HG02571 (cell line): ENCODE results near the gene RPL37.
"Not testable (repeated sequence)": the region's sequence is repeated elsewhere in the genome, so short reads cannot be mapped to it uniquely, and the experiment has no call there.

Source experiments
- ATAC-seq: cut with Tn5 transposase; IDR thresholded peaks from one replicate; pipeline ENCODE4 v1.9.1; 2021; ENCODE audit warnings: mild to moderate bottlenecking, moderate library complexity; ENCODE audit not compliant: unreplicated experiment

The RPL37 gene

DNA sequence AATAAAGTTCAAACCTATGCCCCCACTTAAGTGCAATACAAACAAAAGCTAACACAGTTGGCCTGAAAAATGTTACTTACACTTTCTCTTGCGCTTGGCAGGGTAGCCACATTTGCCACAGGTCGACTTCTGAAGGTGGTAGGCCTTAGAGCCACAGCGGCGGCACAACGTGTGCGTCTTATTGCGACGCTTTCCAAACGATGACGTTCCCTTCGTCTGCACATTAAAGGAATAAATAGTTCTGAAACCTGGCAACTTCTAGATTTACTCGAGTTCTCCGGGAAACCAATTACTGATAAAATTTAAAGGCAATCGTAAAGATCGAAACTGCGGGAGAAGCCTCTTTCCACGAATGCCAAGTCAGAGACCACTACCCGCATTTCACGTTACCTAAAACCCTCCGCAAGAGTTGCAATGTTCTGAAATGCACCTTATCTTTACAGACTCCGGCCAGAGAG is 602 bp downstream of the RPL37 start:
- no peak for ATAC-seq

DNA sequence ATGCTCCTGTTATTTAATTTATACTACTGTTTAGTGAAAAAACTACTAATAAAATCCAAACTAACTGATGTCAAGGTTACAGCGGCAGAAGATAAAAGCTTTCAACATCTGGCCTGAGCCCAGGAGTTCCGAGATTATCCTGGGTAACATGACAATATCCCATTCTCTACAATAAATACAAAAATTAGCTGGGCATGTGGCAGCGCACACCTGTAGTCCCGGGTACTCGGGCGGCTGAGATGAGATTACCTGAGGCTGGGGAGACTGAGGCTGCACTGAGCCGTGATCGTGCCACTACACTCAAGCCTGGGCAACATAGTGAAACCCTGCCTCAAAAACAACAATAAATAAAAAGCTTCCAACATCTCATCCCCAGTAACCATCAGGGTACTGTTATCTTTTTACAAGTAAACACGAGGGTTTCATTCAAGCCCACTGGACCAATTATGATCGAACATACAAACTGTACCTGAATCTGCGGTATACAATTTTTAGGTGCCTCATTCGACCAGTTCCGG is 1.3 kb downstream of the RPL37 start:
- ATAC-seq = no peak

- ATAC-seq = no peak
Observed at GRCh38 chr5:40832345-40832744, 2.7 kb downstream of the RPL37 start.

DNA sequence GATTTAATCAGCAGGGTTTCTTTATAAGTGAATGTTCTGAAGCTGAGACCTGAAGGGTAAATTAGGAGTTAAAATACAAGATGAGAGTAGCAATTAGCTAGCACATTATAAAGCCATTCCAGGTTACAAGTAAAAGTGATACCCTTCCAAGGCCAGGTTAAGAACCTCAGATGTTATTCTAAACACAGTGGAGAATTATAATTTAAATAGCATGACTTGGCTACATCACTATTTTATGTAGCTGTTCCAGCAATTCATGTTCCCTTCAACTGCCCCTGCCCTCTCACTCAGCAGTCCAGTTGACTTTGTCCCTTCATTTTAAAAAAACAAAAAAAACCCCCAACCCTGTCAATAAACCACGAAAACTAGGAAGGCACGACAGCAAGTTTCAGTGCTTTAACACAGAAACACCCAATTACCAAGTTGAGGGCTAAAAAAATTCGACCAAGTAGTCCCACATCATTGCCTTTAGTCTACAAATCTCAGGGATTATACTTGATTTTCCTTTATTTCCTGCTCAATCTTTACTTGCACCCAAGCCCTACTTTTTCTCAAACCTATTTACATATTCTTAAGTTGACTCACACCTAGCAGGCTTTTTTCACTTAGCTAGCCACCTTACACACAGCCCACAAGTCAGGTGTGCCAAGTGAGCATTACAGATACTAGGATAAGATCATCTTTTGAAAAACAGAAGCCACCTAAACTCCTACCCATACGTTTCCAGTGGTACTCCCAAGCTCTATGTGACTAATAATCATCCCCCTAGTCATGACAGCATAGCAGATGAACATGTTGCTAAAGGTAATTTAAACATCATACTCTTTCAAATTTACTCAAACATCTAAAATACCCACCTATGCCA is 3.4 kb downstream of the RPL37 start:
- ATAC-seq = peak; percentile 32

DNA sequence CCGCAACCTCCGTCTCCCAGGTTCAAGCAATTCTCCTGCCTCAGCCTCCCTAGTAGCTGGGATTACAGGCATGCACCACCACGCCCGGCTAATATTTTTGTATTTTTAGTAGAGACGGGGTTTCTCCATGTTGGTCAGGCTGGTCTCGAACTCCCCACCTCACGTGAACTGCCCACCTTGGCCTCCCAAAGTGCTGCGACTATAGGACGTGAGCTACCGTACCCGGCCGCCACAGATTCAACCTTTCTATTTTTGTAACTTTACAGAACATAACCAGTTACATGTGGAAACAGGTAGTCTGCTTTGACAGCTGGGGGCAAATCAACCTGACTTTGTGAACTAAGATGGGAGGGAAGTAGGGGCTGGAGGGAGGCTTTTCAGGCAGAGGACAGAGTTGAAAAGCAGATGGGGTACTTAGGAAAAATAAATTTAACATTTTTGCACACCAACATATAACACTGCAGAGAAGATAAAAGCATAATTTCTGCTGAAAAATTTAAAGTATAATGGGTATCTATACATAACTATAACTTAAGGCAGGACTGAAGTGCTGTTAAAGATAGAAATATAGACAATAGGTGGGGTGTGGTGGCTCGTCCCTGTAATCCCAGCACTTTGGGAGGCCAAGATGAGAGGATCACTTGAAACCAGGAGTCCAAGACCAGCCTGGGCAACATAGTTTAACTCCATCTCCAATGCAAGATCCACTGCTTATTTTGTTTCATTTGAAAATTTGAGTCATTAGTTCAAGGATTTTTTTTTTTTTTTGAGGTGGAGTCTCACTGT is 5.1 kb downstream of the RPL37 start:
- no peak for ATAC-seq

DNA sequence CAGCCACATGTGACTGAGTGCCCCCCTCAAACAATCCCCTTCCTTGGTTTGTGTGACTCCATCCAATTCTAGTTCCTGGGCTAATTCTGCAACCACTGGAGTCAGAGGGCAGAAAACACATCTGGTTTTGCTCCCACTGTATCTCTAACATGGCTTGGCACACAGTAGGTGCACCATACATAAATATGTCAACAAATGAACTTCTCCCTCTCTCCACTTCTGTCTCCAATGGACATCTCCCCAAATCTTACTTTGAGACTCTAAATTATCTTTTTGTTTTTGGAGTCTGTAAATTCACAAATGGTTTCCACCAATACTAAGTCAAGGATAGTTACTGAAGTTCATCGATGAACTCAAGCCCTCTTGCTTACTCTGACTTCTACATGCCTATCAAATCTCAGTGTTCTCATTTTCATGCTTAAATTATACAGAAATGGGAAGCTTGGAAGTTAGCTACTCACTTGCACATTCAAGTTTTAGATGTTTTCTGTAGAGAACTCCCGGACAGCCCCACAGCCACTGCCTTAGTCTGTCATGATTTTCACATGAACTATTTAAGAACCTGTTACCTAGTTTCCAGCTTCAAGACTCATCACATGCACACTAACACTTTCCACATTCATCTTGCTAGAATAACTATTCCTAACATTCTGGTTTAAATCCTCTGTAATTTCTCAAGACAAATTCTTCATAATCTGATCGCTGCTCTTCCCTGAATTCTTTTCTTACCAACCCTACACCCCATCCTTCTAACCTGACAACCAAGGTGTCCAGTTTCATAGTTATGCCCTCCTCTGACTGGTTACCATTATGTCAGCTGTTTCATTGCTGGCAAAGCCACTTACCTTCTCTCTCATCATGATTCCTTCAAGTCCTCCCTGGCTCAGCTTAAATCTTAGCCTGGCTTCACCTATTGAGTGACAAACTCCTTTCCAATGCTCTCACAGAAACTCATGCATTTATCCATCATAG is 6.0 kb downstream of the RPL37 start:
- ATAC-seq = no peak

DNA sequence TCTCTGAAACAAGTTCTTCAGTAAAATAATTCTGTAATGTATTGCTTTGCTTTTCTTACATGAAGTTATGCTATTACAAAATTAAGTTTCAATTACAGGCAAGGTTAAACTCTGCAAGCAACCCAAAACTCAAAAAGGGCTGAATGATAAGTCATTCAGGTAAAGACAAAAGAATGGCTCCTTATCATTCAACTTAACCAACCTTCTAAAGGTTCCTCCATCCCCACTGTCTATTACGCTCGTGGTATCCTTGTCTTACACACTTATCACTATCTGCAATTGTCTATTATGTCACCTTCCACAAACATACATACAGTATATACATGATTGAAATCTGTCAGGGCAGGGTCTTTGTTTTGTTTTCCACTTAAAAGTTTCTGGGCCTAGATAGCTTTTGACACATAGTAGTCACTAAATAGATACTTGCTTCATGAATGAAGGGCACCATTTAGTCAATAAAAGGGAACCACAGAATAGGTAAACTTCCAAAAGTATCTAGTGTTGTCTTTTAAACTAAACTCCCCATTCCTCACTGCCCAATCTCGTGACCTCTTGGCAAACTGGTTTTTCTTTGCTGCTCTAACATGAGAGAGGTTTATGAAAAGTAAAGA is 6.9 kb downstream of the RPL37 start:
- ATAC-seq = no peak

DNA sequence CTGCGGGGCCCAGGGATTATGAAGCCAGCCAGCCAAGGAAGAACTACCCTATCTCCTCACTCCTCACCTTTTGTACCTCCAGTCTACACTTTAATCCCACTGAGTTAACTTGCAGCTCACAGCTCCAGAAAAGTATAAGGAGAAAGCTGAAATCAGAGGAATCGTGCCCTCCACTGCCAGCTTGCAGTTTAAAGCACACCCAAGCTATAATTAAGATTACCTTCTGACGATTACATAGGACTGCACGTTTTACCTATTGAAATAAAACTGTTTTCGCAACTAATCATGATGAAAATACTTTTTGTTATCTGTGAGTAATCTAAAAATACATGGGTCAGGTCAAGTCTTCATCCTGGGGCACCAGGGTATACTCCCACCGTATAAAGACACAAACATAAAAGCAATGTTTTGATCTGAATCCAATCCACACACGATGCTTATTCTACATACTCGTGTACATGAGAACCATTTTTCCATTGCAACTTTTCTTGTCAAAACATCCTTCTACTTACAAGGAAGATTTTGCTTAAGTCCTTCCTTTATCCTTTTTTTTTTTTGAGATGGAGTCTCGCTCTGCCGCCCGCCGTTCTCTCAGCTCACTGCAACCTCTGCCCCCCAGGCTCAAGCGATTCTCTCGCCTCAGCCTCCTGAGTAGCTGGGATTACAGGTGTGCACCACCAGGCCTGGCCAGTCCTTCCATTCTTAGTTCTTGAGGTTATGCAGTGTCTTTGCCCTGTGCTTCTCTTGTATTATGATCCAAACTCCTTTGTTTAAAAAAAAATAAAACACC is 7.6 kb downstream of the RPL37 start:
- no peak for ATAC-seq

DNA sequence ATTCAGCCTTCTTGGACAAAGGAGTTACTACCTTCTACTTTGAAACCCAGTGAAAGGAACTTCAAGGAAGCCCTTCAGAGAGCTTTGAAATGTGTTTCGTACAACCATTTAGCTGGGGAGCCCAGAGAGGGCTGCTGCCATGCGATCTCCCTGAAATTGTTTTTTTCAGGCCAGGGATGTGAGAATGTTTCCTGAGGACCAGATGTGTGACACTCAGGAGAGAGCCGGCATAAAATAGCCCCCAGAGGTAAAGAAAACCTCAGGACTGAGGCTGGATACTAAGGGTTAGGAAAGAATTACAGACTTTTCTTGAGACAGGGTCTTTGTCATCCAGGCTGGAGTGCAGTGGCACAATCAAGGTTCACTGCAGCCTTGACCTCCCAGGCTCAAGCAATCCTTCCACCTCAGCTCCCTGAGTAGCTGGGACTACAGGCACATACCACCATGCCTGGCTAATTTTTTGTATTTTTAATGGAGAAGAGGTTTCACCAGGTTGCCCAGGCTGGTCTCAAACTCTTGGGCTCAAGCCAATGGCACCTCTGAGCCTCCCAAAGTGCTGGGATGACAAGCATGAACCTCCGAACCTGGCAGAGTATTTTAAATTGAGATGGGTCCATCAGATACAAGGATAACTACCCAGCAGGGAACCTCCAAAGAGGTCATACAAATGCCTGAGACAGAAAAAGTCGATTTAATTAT is 8.4 kb downstream of the RPL37 start:
- no peak for ATAC-seq

DNA sequence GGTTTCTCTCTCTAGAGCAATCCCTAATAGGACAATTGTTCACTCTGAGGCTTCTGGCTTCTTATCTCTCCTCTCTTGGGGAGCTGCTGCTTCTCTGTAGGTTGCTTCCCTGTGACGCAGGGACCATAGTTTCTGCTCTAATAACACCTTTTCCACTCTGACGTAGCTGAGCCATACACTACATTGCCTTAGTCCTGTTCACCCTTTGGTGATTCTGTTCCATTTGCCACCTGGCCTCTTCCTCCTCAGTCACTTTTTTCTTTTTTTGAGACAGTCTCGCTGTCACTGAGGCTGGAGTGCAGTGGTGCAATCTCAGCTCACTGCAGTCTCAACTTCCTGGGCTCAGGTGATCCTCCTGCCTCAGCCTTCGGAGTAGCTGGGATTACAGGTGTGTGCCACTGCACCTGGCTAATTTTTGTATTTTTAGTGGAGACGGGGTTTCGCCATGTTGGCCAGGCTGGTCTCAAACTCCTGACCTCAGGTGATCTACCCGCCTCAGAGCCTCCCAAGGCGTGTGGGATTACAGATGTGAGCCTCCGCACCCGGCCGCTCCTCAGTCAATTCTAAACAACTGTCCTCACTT is 9.5 kb downstream of the RPL37 start:
- not testable (repeated sequence) for ATAC-seq

- no peak for ATAC-seq
Observed at GRCh38 chr5:40823459-40823858, 11.6 kb downstream of the RPL37 start.

GRCh38 chr5:40813698-40814281 is 21.2 kb downstream of the RPL37 start:
- ATAC-seq = no peak

- no peak for ATAC-seq
Observed at GRCh38 chr5:40812125-40812524, 22.9 kb downstream of the RPL37 start.

GRCh38 chr5:40801771-40802562 is 33.1 kb downstream of the RPL37 start:
- no peak for ATAC-seq

GRCh38 chr5:40799258-40799657 is 35.8 kb downstream of the RPL37 start:
- no peak for ATAC-seq

- no peak for ATAC-seq
Observed at GRCh38 chr5:40798801-40799210, 36.2 kb downstream of the RPL37 start.
